NCI-H2196 treated with DMSO at 0.1 percent for 48 hours (cell line): Measurements from ENCODE around the gene MARF1.
"Not testable (repeated sequence)": the region's sequence is repeated elsewhere in the genome, so short reads cannot be mapped to it uniquely, and the experiment has no call there.

Experiments
- DNase-seq: peaks from one replicate; lab custom pipeline; 2025; ENCODE audit not compliant: unreplicated experiment; lab: John Stamatoyannopoulos, UW

The MARF1 gene

GRCh38 chr16:15621889-15622288, 21.1 kb downstream of the MARF1 start:
- DNase-seq: no peak

GRCh38 chr16:15621456-15621855, 21.5 kb downstream of the MARF1 start:
- no peak for DNase-seq

- no peak for DNase-seq
These were observed 22.3 kb downstream of the MARF1 start for GRCh38 chr16:15620611-15621195.

- DNase-seq: no peak
These were observed 24.6 kb downstream of the MARF1 start for GRCh38 chr16:15618392-15618791.

GRCh38 chr16:15617901-15618300, 25.1 kb downstream of the MARF1 start:
- DNase-seq: no peak

GRCh38 chr16:15616475-15617165, 26.3 kb downstream of the MARF1 start:
- no peak for DNase-seq

- DNase-seq: no peak
These were observed 26.9 kb downstream of the MARF1 start for GRCh38 chr16:15616012-15616411.

GRCh38 chr16:15613676-15614075, 29.3 kb downstream of the MARF1 start:
- DNase-seq: no peak

- DNase-seq: no peak
These were observed 31.3 kb downstream of the MARF1 start for GRCh38 chr16:15611610-15612009.

- DNase-seq: no peak
These were observed 32.5 kb downstream of the MARF1 start for GRCh38 chr16:15610369-15610871.

GRCh38 chr16:15609286-15609649, 33.7 kb downstream of the MARF1 start:
- no peak for DNase-seq

- DNase-seq: no peak
These were observed 34.3 kb downstream of the MARF1 start for GRCh38 chr16:15608398-15609285.

GRCh38 chr16:15607700-15608396, 35.1 kb downstream of the MARF1 start:
- peak; percentile 25 for DNase-seq

GRCh38 chr16:15607221-15607699, 35.7 kb downstream of the MARF1 start:
- DNase-seq: not testable (repeated sequence)

GRCh38 chr16:15606518-15607220, 36.3 kb downstream of the MARF1 start:
- DNase-seq: no peak

GRCh38 chr16:15605839-15606517, 37.0 kb downstream of the MARF1 start:
- DNase-seq: no peak

GRCh38 chr16:15604460-15605440, 38.2 kb downstream of the MARF1 start:
- DNase-seq: no peak

GRCh38 chr16:15602285-15603044, 40.5 kb downstream of the MARF1 start:
- DNase-seq: no peak
